Hepatocyte (in vitro differentiated cells): Measurements from ENCODE around the gene ZBTB21. TPM values are rescaled to one million over a fixed set of nuclear protein-coding genes. Genes with fewer than 3 reads are reported as not detected.

Experiments
- DNase-seq: peaks from one replicate; pipeline ENCODE4 v3.0.0-alpha.2; 2016; ENCODE audit warnings: low spot score
- H2AFZ ChIP-seq: fragments of 200-600 bp; sonication (generic); 2 replicates; pipeline ENCODE4 v1.6.0; 2016; ENCODE audit warnings: antibody characterized with exemption, mild to moderate bottlenecking
- H3K27ac ChIP-seq: fragments of 200-600 bp; sonication (generic); 2 replicates; pipeline ENCODE4 v1.5.1; 2016; ENCODE audit warnings: mild to moderate bottlenecking
- H3K27me3 ChIP-seq: fragments of 200-600 bp; sonication (generic); 2 replicates; pipeline ENCODE4 v1.6.1; 2016
- H3K36me3 ChIP-seq: fragments of 200-600 bp; sonication (generic); replicated peaks from 2 replicates; pipeline ENCODE4 v1.5.1; 2016; ENCODE audit warnings: low read depth; ENCODE audit not compliant: insufficient read depth
- H3K4me1 ChIP-seq: fragments of 200-600 bp; sonication (generic); 2 replicates; pipeline ENCODE4 v1.5.1; 2016; ENCODE audit warnings: mild to moderate bottlenecking, moderate library complexity; ENCODE audit not compliant: insufficient read depth
- H3K4me2 ChIP-seq: fragments of 200-600 bp; sonication (generic); 2 replicates; pipeline ENCODE4 v1.6.0; 2016
- H3K4me3 ChIP-seq: fragments of 200-600 bp; sonication (generic); 2 replicates; pipeline ENCODE4 v1.5.1; 2016; ENCODE audit warnings: mild to moderate bottlenecking
- H3K79me2 ChIP-seq: fragments of 200-600 bp; sonication (generic); 2 replicates; pipeline ENCODE4 v1.6.0; 2017; ENCODE audit warnings: mild to moderate bottlenecking
- H3K9me2 ChIP-seq: fragments of 200-600 bp; sonication (generic); replicated peaks from 2 replicates; pipeline ENCODE4 v1.6.0; 2017; ENCODE audit warnings: mild to moderate bottlenecking; ENCODE audit not compliant: insufficient read depth
- H3K9me3 ChIP-seq: fragments of 200-600 bp; sonication (generic); 2 replicates; pipeline ENCODE4 v1.5.1; 2016; ENCODE audit warnings: low read depth, mild to moderate bottlenecking
- H4K20me1 ChIP-seq: fragments of 200-600 bp; sonication (generic); 2 replicates; pipeline ENCODE4 v1.6.0; 2016; ENCODE audit warnings: mild to moderate bottlenecking; ENCODE audit not compliant: insufficient read depth, poor library complexity, severe bottlenecking
- EZH2 ChIP-seq: fragments of 200-600 bp; sonication (generic); IDR thresholded peaks from 2 replicates; pipeline ENCODE4 v1.6.1; 2016; ENCODE audit warnings: antibody characterized with exemption, mild to moderate bottlenecking, borderline replicate concordance
- EZH2phosphoT487 ChIP-seq: fragments of 200-600 bp; sonication (generic); IDR thresholded peaks from one replicate; pipeline ENCODE4 v1.6.1; 2018; ENCODE audit warnings: antibody characterized with exemption, mild to moderate bottlenecking, low read depth, moderate library complexity; ENCODE audit not compliant: unreplicated experiment, severe bottlenecking
- WGBS: methylation state at CpG from one replicate; pipeline ENCODE4 v1.1.6; 2016; ENCODE audit warnings: low lambda C conversion rate; ENCODE audit errors: missing lambda C conversion rate; 5-methylcytosine and 5-hydroxymethylcytosine counted together
- polyA plus RNA-seq: library from polyadenylated mRNA; unstranded; fragments of >200 nt; fragmentation: Nextera tagmentation; extraction: Ambion mirVana; gene quantifications from 2 replicates; pipeline ENCODE4 v1.2.1, GENCODE V29; 2016
- total RNA-seq: library from RNA; depleted of rRNA; stranded (reverse); fragments of >200 nt; gene quantifications from 2 replicates; pipeline ENCODE4 v1.2.3, GENCODE V29; 2014
- TF ChIP-seq, protein P1 (sequence below): fragments of 200-600 bp; sonication (generic); IDR thresholded peaks from 2 replicates; pipeline ENCODE4 v1.5.1; 2016; ENCODE audit warnings: antibody characterized with exemption, mild to moderate bottlenecking; ENCODE audit not compliant: poor library complexity

The ZBTB21 gene
- total and polyA plus RNA-seq, 2 experiments from 2014 or later = 6.0 to 21.5 TPM

DNA sequence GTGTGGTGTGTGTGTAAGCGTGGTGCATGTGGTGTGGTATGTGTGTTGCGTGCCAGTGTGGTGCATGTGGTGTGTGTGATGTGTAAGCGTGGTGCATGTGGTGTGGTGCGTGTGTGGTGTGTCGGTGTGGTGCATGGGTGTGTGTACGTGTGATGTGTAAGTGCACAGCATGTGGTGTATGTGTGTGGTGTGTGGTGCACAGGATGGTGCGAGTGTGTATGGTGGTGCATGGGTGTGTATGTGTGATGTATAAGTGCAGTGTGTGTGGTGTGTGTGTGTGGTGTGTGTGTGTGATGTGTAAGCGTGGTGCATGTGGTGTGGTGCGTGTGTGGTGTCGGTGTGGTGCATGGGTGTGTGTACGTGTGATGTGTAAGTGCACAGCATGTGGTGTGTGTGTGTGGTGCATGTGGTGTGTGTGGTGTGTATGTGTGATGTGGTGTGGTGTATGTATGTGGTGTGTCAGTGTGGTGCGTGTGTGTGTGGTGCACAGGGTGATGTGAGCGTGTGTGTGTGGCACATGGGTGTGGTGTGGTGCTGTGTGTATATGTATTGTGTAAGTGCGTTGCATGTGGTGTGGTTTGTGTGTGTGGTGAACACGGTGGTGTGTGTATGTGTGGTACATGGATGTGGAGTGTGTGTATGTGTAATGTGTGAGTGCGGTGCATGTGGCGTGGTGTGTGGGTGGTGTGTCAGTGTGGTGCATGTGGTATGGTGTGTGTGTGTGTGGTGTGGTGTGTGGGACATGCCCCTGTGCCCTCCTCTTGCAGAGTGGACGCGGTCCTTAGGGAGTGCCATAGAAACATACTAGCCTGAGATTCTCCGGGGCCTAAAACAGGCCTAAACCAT, 55.3 kb downstream of the ZBTB21 start:
- H2AFZ ChIP-seq = no peak overlapping the region

DNA sequence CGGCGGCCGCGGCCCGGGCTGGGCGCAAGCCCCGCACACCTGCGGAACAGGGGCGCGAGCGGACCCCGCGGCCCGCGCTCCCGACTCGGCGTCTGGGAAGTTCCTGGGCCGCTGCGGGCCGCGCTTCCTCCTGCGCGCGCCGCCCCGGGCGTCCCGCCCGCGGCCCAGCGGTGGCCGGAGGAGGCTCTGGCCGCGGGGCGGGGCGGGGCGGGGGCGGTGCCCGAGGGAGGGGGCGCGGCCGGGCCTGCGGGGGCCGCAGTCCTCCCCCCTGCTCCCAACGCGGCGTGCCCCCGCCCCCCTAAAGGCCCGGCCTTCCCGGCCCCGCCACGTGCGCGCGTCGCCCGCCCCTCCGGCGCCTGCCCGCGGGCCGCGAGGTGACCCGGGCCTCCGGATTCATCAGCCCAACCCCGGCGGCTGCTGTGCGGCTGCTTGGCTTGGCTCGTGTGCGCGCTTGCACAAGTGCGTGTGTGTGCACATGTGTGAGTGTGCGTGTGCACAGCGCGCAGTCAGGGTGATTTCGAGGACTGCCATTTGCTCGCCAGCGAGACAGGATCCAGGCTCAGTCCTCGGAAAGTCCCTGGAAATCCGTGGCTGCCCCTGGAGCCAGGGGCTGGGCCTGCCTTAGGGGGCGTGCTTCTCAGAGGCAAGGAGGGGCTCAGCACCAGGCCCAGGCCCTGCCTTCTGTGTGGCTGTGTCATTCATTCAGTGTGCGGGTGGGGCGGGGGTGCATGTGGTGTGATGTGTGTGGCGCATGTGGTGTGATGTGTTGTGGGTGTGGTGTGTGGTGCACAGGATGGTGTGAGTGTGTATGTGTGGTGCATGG, 56.1 kb downstream of the ZBTB21 start, which contains the start of gene C2CD2:
Gene C2CD2 (minus strand): TSS at position 188 of the 823 bp plus-strand sequence. CDS start 370 bp downstream, outside the sequence.
- Histone ChIP-seq H3K9me2 (no peaks in the 10 kb centered on the region), H3K4me1 (peaks cover 16% of the 10 kb centered on the region), H2AFZ (peak within 1 kb of the TSS; percentile 63), H3K36me3 (no peaks in the 10 kb centered on the region), H3K27ac (no peak within 1 kb of the TSS), H3K27me3 (no peaks in the 10 kb centered on the region), H3K79me2 (peaks cover 10% of the 10 kb centered on the region), H3K4me2 (peak within 1 kb of the TSS; percentile 92), H3K4me3 (peak within 1 kb of the TSS; percentile 61), H4K20me1 (peaks cover 2% of the 10 kb centered on the region), H3K9me3 (no peaks in the 10 kb centered on the region)
- 24% methylated on average over 24 of the region's 85 CpGs for WGBS
- DNase-seq = peak; percentile 79
- no peak for TF ChIP-seq EZH2phosphoT487
- no peak for TF ChIP-seq EZH2
- TF ChIP-seq, protein P1, sequence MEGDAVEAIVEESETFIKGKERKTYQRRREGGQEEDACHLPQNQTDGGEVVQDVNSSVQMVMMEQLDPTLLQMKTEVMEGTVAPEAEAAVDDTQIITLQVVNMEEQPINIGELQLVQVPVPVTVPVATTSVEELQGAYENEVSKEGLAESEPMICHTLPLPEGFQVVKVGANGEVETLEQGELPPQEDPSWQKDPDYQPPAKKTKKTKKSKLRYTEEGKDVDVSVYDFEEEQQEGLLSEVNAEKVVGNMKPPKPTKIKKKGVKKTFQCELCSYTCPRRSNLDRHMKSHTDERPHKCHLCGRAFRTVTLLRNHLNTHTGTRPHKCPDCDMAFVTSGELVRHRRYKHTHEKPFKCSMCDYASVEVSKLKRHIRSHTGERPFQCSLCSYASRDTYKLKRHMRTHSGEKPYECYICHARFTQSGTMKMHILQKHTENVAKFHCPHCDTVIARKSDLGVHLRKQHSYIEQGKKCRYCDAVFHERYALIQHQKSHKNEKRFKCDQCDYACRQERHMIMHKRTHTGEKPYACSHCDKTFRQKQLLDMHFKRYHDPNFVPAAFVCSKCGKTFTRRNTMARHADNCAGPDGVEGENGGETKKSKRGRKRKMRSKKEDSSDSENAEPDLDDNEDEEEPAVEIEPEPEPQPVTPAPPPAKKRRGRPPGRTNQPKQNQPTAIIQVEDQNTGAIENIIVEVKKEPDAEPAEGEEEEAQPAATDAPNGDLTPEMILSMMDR = no peak

More for the DNA sequence above, 55.3 kb downstream of the ZBTB21 start:
- TF ChIP-seq, protein P1 = no peak
- no peak for TF ChIP-seq EZH2
- TF ChIP-seq EZH2phosphoT487 = no peak
- Histone ChIP-seq H3K4me3 (no peak overlapping the region), H3K4me1 (peaks cover 16% of the 10 kb centered on the region), H3K9me3 (no peaks in the 10 kb centered on the region), H3K4me2 (peak overlapping the region; percentile 84), H3K36me3 (no peaks in the 10 kb centered on the region), H4K20me1 (peaks cover 2% of the 10 kb centered on the region), H3K27ac (no peak overlapping the region), H3K9me2 (no peaks in the 10 kb centered on the region), H3K27me3 (no peaks in the 10 kb centered on the region), H3K79me2 (peaks cover 6% of the 10 kb centered on the region)
- 97% methylated on average over 17 of the region's 20 CpGs for WGBS
- DNase-seq = no peak

DNA sequence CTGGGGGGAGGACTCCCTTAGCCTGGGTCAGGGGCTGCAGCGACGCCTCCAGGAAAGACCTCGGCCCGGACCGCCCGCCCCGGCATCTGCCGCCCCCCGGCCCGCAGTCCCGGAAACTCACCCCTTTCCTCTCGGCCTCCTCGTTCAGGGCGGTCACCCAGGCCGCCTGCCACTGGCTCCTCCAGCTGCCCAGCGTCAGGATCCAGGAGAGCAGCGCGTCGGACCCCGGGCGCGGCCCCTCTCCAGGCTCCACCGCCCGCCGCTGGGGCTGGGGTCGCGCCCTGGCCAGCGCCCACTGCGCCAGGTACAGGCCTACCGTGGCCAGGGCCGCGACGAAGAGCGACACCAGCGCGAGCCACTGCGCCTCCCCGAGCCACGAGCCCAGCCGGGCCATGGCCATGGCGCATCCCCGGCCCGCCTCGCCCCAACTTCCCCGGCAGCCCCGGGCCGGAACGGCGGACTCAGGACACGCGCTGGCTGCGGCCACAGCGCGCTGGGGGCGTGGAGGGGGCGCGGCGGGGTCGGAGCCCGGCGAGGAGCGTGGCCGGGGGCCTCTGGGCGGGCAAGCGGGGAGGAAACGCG, 56.8 kb downstream of the ZBTB21 start:
- TF ChIP-seq, protein P1 = no peak
- WGBS = 0% methylated on average over 37 of the region's 67 CpGs
- H3K4me3 ChIP-seq = peak overlapping the region; percentile 61
- peaks cover 16% of the 10 kb centered on the region for H3K4me1 ChIP-seq
- DNase-seq = peak; percentile 42
- H3K79me2 ChIP-seq = peaks cover 13% of the 10 kb centered on the region
- no peaks in the 10 kb centered on the region for H3K27me3 ChIP-seq
- H4K20me1 ChIP-seq = peaks cover 2% of the 10 kb centered on the region
- peak overlapping the region; percentile 92 for H3K4me2 ChIP-seq
- no peak overlapping the region for H3K27ac ChIP-seq
- H3K9me3 ChIP-seq = no peaks in the 10 kb centered on the region
- no peaks in the 10 kb centered on the region for H3K9me2 ChIP-seq
- no peaks in the 10 kb centered on the region for H3K36me3 ChIP-seq
- peak overlapping the region; percentile 63 for H2AFZ ChIP-seq
